Activated T-helper 1 cell treated with anti-CD3 and anti-CD28 coated beads, Interleukin-12 subunit alpha, Interleukin-12 subunit beta, Interleukin-2, Interleukin-4 antibody, amounts not matched to agents 30 ng/mL and 10 ng/mL and 1 ng/mL, durations not matched to agents 14 hours and 24 hours and 36 hours (primary cell): ENCODE results near the gene RNASE13. TPM values are rescaled to one million over a fixed set of nuclear protein-coding genes. Genes with fewer than 3 reads are reported as not detected.
"Not testable (repeated sequence)": the region's sequence is repeated elsewhere in the genome, so short reads cannot be mapped to it uniquely, and the experiment has no call there.

Experiments used
- DNase-seq: peaks from one replicate; pipeline ENCODE4 v3.0.0; 2021; ENCODE audit warnings: low spot score
- H3K27ac Mint-ChIP-seq: one replicate; pipeline ENCODE4 v1.8.0; 2021; ENCODE audit warnings: mild to moderate bottlenecking, mixed read lengths
- H3K27me3 Mint-ChIP-seq: one replicate; pipeline ENCODE4 v1.8.0; 2022; ENCODE audit warnings: mild to moderate bottlenecking, moderate library complexity, mixed read lengths; ENCODE audit not compliant: insufficient read depth
- H3K36me3 Mint-ChIP-seq: one replicate; pipeline ENCODE4 v1.8.0; 2021; ENCODE audit warnings: low read depth, mixed read lengths
- H3K4me1 Mint-ChIP-seq: one replicate; pipeline ENCODE4 v1.8.0; 2021; ENCODE audit warnings: low read depth, mixed read lengths
- H3K4me3 Mint-ChIP-seq: one replicate; pipeline ENCODE4 v1.8.0; 2021; ENCODE audit warnings: mild to moderate bottlenecking, moderate library complexity, mixed read lengths
- H3K9me3 Mint-ChIP-seq: one replicate; pipeline ENCODE4 v1.8.0; 2021; ENCODE audit warnings: mixed read lengths
- intact Hi-C: fragments of 100-400 bp; cut with micrococcal nuclease; formaldehyde crosslinking; loops from one replicate; pipeline ENCODE4 v1.15.1; 2024
- total RNA-seq: library from RNA; stranded (reverse); gene quantifications from 2 replicates; pipeline ENCODE4 v1.2.3, GENCODE V29; 2022

Gene RNASE13
- total RNA-seq, 1 donor from 2014 or later: not detected

GRCh38 chr14:21018286-21018685 is 16.3 kb downstream of the RNASE13 start:
- Mint-ChIP-seq H3K4me3 (no peak overlapping the region), H3K4me1 (no peaks in the 10 kb centered on the region), H3K27ac (no peak overlapping the region), H3K27me3 (peaks cover 22% of the 10 kb centered on the region), H3K36me3 (no peaks in the 10 kb centered on the region), H3K9me3 (no peaks in the 10 kb centered on the region)
- intact Hi-C loops: no loop called here
- no peak for DNase-seq

- no peak for DNase-seq
- Mint-ChIP-seq H3K4me1 (no peaks in the 10 kb centered on the region), H3K27ac (no peak overlapping the region), H3K9me3 (no peaks in the 10 kb centered on the region), H3K4me3 (no peak overlapping the region), H3K36me3 (no peaks in the 10 kb centered on the region), H3K27me3 (peaks cover 20% of the 10 kb centered on the region)
- intact Hi-C loops: no loop called here
Observed at GRCh38 chr14:21017528-21018245, 16.9 kb downstream of the RNASE13 start.

GRCh38 chr14:21016413-21017190 is 18.0 kb downstream of the RNASE13 start:
- intact Hi-C loops: no loop called here
- H3K9me3 Mint-ChIP-seq: no peaks in the 10 kb centered on the region
- no peaks in the 10 kb centered on the region for H3K36me3 Mint-ChIP-seq
- H3K4me3 Mint-ChIP-seq: no peak overlapping the region
- H3K27ac Mint-ChIP-seq: no peak overlapping the region
- peaks cover 21% of the 10 kb centered on the region for H3K27me3 Mint-ChIP-seq
- DNase-seq: no peak
- no peaks in the 10 kb centered on the region for H3K4me1 Mint-ChIP-seq

- no peak for DNase-seq
- no peaks in the 10 kb centered on the region for H3K4me1 Mint-ChIP-seq
- no peaks in the 10 kb centered on the region for H3K36me3 Mint-ChIP-seq
- intact Hi-C loops: no loop called here
- peaks cover 19% of the 10 kb centered on the region for H3K27me3 Mint-ChIP-seq
- H3K27ac Mint-ChIP-seq: no peak overlapping the region
- no peak overlapping the region for H3K4me3 Mint-ChIP-seq
- no peaks in the 10 kb centered on the region for H3K9me3 Mint-ChIP-seq
Observed at GRCh38 chr14:21015312-21015711, 19.3 kb downstream of the RNASE13 start.

GRCh38 chr14:21014761-21015190 is 19.8 kb downstream of the RNASE13 start:
- H3K9me3 Mint-ChIP-seq: no peaks in the 10 kb centered on the region
- intact Hi-C loops: loop anchor here (1.0 kb wide), 5 partner anchors 10 to 93 kb away; partner anchors contain the start of gene RNASE8
- DNase-seq: peak; percentile 58
- H3K4me3 Mint-ChIP-seq: no peak overlapping the region
- H3K27ac Mint-ChIP-seq: no peak overlapping the region
- no peaks in the 10 kb centered on the region for H3K4me1 Mint-ChIP-seq
- no peaks in the 10 kb centered on the region for H3K36me3 Mint-ChIP-seq
- H3K27me3 Mint-ChIP-seq: peaks cover 19% of the 10 kb centered on the region

GRCh38 chr14:21011136-21011535 is 23.5 kb downstream of the RNASE13 start:
- intact Hi-C loops: no loop called here
- Mint-ChIP-seq H3K27ac (no peak overlapping the region), H3K36me3 (no peaks in the 10 kb centered on the region), H3K9me3 (no peaks in the 10 kb centered on the region), H3K4me1 (no peaks in the 10 kb centered on the region), H3K4me3 (no peak overlapping the region), H3K27me3 (peaks cover 26% of the 10 kb centered on the region)
- no peak for DNase-seq

- H3K4me3 Mint-ChIP-seq, H3K9me3 Mint-ChIP-seq, intact Hi-C loops, H3K4me1 Mint-ChIP-seq, H3K27ac Mint-ChIP-seq, DNase-seq, H3K36me3 Mint-ChIP-seq: not testable (repeated sequence)
- peaks cover 26% of the 10 kb centered on the region for H3K27me3 Mint-ChIP-seq
Observed at GRCh38 chr14:21009721-21010120, 24.9 kb downstream of the RNASE13 start.

- no peak for DNase-seq
- Mint-ChIP-seq H3K4me3 (no peak overlapping the region), H3K9me3 (no peaks in the 10 kb centered on the region), H3K27me3 (peaks cover 10% of the 10 kb centered on the region), H3K27ac (no peak overlapping the region), H3K4me1 (no peaks in the 10 kb centered on the region), H3K36me3 (no peaks in the 10 kb centered on the region)
- intact Hi-C loops: no loop called here
Observed at GRCh38 chr14:21003788-21004346, 30.7 kb downstream of the RNASE13 start.

- Mint-ChIP-seq H3K27ac (no peak overlapping the region), H3K4me3 (no peak overlapping the region), H3K27me3 (peaks cover 3% of the 10 kb centered on the region), H3K36me3 (peaks cover 12% of the 10 kb centered on the region), H3K4me1 (no peaks in the 10 kb centered on the region), H3K9me3 (no peaks in the 10 kb centered on the region)
- DNase-seq: no peak
- intact Hi-C loops: no loop called here
Observed at GRCh38 chr14:21001218-21001617, 33.4 kb downstream of the RNASE13 start.

GRCh38 chr14:20999591-20999990 is 35.0 kb downstream of the RNASE13 start:
- no peak overlapping the region for H3K4me3 Mint-ChIP-seq
- intact Hi-C loops: no loop called here
- no peak for DNase-seq
- H3K36me3 Mint-ChIP-seq: peaks cover 28% of the 10 kb centered on the region
- peaks cover 3% of the 10 kb centered on the region for H3K27me3 Mint-ChIP-seq
- no peaks in the 10 kb centered on the region for H3K9me3 Mint-ChIP-seq
- H3K4me1 Mint-ChIP-seq: peaks cover 8% of the 10 kb centered on the region
- no peak overlapping the region for H3K27ac Mint-ChIP-seq

- H3K27ac Mint-ChIP-seq: no peak within 1 kb of the TSS
- H3K9me3 Mint-ChIP-seq: no peaks in the 10 kb centered on the region
- peaks cover 33% of the 10 kb centered on the region for H3K36me3 Mint-ChIP-seq
- H3K4me3 Mint-ChIP-seq: no peak within 1 kb of the TSS
- no peak for DNase-seq
- H3K4me1 Mint-ChIP-seq: peaks cover 11% of the 10 kb centered on the region
- intact Hi-C loops: no loop called here
- H3K27me3 Mint-ChIP-seq: peaks cover 3% of the 10 kb centered on the region
Observed at GRCh38 chr14:20998674-20999366, 35.8 kb downstream of the RNASE13 start, which contains the start of gene SLC39A2. TSS of gene SLC39A2 (plus strand) at chr14:20999293. CDS start at chr14:20999447, 154 bp downstream.

- peaks cover 11% of the 10 kb centered on the region for H3K4me1 Mint-ChIP-seq
- DNase-seq: no peak
- H3K9me3 Mint-ChIP-seq: no peaks in the 10 kb centered on the region
- H3K27me3 Mint-ChIP-seq: peaks cover 3% of the 10 kb centered on the region
- H3K27ac Mint-ChIP-seq: no peak overlapping the region
- H3K36me3 Mint-ChIP-seq: peaks cover 36% of the 10 kb centered on the region
- intact Hi-C loops: no loop called here
- H3K4me3 Mint-ChIP-seq: no peak overlapping the region
Observed at GRCh38 chr14:20998139-20998538, 36.5 kb downstream of the RNASE13 start.
